MM.1S (cell line): ENCODE data around the gene SCAPER.
"Not testable (repeated sequence)": the region's sequence is repeated elsewhere in the genome, so short reads cannot be mapped to it uniquely, and the experiment has no call there.

Source experiments
- CTCF ChIP-seq: fragments of 300-600 bp; sonication (generic); IDR thresholded peaks from 2 replicates; pipeline ENCODE4 v1.5.1; 2016; ENCODE audit warnings: antibody characterized with exemption, low read length, mixed read lengths
- EZH2 ChIP-seq: fragments of 300-600 bp; sonication (generic); optimal IDR thresholded peaks from 2 replicates; pipeline ENCODE3; 2017; ENCODE audit warnings: low read depth, mild to moderate bottlenecking, antibody characterized with exemption, low read length, mixed read lengths
- EZH2phosphoT487 ChIP-seq: fragments of 300-600 bp; sonication (generic); IDR thresholded peaks from 2 replicates; pipeline ENCODE4 v1.6.1; 2018; ENCODE audit warnings: antibody characterized with exemption, low read length

DNA sequence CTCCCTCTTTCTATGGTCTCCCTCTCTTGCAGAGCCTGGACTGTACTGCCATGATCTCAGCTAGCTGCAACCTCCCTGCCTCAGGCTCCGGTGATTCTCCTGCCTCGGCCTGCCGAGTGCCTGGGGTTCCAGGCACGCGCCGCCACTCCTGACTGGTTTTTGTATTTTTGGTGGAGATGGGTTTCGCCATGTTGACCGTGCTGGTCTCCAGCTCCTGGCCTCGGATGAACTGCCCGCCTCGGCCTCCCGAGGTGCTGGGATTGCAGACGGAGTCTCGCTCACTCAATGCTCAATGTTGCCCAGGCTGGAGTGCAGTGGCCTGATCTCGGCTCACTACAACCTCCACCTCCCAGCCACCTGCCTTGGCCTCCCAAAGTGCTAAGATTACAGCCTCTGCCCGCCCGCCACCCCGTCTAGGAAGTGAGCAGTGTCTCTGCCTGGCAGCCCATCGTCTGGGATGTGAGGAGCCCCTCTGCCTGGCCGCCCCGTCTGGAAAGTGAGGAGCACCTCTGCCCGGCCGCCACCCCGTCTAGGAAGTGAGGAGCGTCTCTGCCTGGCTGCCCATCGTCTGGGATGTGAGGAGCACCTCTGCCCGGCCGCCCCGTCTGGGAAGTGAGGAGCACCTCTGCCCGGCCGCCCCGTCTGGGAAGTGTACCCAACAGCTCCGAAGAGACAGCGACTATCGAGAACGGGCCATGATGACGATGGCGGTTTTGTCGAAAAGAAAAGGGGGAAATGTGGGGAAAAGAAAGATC lies 5.8 kb downstream of the SCAPER start:
- not testable (repeated sequence) for TF ChIP-seq CTCF, EZH2, EZH2phosphoT487
